Activated naive CD8-positive, alpha-beta T cell (primary cell): ENCODE data around the gene P2RY14.

ENCODE experiments used
- H3K27ac Mint-ChIP-seq: one replicate; pipeline ENCODE4 v1.8.0; 2021; ENCODE audit warnings: mixed read lengths
- H3K27me3 Mint-ChIP-seq: one replicate; pipeline ENCODE4 v1.8.0; 2021; ENCODE audit warnings: mixed read lengths
- H3K36me3 Mint-ChIP-seq: one replicate; pipeline ENCODE4 v1.8.0; 2021; ENCODE audit warnings: mixed read lengths
- H3K4me1 Mint-ChIP-seq: one replicate; pipeline ENCODE4 v1.8.0; 2021; ENCODE audit warnings: low read depth, mixed read lengths
- H3K4me3 Mint-ChIP-seq: one replicate; pipeline ENCODE4 v1.8.0; 2021; ENCODE audit warnings: mild to moderate bottlenecking, mixed read lengths
- H3K9me3 Mint-ChIP-seq: one replicate; pipeline ENCODE4 v1.8.0; 2021; ENCODE audit warnings: low read depth, mixed read lengths

P2RY14 gene

DNA sequence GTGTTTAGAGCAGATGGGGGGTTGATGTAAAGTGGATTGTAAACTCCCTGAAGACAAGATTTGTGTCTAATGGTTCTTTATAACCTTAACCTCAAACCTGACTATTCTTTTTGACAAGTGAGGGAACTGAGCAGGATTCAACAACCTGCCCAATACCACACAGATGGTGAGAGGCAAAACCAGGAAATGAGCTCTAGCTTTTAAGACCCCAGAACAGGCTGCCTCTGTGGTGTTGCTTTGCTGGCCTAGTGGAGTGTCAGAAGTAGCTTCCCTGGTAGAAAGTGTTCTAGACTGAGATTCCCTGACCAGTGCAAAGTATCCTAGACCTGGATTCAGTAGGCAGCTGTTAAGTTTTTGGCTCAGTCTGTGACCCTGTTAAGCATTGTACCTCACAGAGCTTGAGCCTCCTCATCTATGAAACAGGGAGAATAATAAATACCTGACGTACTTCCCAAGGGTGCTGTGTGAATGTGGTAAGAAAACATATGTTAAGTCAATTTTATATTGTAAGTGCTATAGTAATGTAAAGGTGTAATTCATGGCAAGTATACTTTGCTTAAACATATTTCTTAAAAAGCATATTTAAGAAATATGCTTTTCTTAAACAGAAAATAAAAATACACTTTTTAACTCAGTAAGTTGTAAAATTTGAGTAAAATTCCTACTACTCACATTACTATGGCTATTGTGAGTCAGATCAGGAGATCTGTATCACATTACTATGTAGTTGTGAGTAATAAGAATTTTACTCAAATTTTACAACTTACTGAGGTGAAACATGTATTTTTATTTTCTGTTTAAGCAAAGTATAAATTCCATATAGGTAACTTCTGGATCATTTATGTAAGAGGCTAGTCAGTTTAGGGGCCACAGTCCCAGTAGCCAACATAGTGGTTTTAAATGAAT is 29.5 kb upstream of the P2RY14 start:
- Mint-ChIP-seq H3K36me3 (peaks cover 2% of the 10 kb centered on the region), H3K9me3 (no peaks in the 10 kb centered on the region), H3K27me3 (peaks cover 7% of the 10 kb centered on the region), H3K4me1 (peaks cover 42% of the 10 kb centered on the region), H3K4me3 (peak overlapping the region; percentile 44), H3K27ac (peak overlapping the region; percentile 54)

DNA sequence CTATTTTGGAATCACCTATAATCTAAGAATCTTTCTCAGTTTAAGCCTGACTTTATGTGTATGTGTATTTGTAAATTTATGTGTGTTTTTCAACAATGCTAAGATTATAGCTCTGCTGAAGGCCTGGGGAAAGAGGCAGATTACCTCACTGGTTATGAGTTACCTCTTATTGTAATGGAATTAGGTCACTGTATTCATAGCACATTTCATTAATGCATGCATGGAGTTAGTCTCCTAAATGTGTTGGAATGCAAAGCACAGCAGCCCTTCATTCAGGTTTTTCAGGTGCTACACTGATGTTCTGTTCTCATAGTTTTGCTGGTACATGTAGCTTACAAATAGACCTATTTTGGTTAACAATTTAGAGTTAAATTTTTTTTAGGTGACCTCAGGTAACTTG is 28.8 kb upstream of the P2RY14 start:
- no peak overlapping the region for H3K4me3 Mint-ChIP-seq
- H3K27me3 Mint-ChIP-seq, result peaks cover 9% of the 10 kb centered on the region
- no peaks in the 10 kb centered on the region for H3K9me3 Mint-ChIP-seq
- H3K27ac Mint-ChIP-seq, result peak overlapping the region; percentile 87
- H3K4me1 Mint-ChIP-seq, result peaks cover 43% of the 10 kb centered on the region
- H3K36me3 Mint-ChIP-seq, result peaks cover 2% of the 10 kb centered on the region

DNA sequence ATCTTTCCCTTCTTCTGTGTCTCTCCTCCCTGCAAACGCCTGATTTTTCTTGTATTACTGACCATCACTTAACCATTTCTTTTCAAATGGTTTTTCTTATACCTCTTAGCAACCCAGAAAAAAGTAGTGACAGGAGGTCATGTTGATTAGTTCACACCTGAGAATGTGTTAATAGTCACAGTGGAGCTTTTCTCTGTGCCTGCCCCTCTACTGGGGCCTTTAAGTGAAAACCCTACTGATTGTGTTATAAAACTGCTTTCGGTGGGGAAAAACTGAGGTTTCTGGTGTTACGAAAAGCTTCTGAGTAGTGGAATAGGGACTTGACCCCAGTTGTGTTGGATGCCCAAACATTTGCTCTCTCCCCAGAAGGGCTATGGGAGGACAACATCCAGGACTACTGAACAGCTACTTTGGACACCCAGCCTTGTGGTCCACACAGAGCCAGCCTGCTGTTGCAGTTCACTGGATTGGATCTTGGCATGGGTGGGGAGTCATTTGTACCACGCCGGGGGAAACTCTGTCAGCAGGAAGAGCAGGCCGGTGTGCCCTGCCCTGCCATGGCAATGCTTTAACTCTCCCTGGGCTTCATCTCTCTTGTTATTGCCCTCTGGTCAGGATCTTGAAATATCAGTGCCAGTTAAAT is 27.9 kb upstream of the P2RY14 start:
- H3K27ac Mint-ChIP-seq, result peak overlapping the region; percentile 87
- H3K27me3 Mint-ChIP-seq, result peaks cover 9% of the 10 kb centered on the region
- H3K4me3 Mint-ChIP-seq, result peak overlapping the region; percentile 54
- H3K36me3 Mint-ChIP-seq, result peaks cover 2% of the 10 kb centered on the region
- peaks cover 51% of the 10 kb centered on the region for H3K4me1 Mint-ChIP-seq
- H3K9me3 Mint-ChIP-seq, result no peaks in the 10 kb centered on the region

DNA sequence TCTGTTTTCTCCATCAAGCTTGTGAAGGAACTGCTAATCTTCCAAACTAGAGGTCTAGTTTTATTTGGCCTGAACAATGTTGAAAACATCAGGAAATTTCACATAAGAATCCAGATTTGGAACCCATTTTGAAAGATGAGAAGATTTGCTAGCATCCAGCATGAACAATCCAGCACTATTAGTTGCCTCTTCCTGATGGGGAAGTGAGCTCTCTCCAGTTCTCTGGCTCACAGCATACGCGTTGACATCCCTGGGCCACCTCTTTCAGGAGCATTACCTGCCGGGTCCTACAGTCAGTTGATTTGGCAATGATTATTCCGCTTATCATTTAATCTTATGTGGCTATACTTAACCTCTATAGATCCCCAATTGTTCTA is 27.4 kb upstream of the P2RY14 start:
- Mint-ChIP-seq H3K27me3 (peaks cover 11% of the 10 kb centered on the region), H3K4me3 (peak overlapping the region; percentile 54), H3K4me1 (peaks cover 53% of the 10 kb centered on the region), H3K36me3 (peaks cover 2% of the 10 kb centered on the region), H3K9me3 (no peaks in the 10 kb centered on the region), H3K27ac (peak overlapping the region; percentile 87)

DNA sequence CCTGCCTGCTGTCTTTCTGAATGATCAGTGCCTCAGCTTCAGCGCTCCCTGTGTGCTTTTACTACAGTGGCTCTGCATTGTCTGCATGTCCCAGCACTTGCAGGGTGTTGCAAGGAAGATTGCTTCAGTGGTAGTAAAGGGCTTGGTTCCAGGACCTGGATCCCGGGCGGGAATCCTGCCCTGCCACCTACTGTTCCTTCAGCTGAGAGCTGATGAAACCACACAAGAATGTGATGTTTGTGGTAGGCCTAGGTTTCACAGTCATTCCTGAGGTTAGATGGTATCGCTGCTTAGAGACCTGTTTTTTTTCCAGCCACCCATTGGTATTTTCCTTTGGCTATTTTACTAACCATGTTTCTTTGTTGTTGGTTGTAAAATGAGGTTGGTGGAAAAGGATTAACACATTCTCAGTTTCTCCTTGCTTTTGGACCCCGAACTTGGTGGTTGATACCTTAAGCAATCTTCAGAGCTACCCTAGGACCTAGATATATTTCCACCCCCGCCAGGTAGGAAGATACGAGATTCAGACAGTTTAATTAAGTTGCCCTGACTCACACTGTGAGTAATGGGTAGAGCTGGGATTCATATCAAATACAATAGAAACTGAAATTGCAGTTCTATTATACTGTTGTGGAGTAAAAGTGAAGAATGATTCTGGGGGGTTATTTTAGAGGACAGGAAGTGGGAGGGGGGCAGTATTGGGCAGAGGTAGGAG is 26.9 kb upstream of the P2RY14 start:
- Mint-ChIP-seq H3K27ac (peak overlapping the region; percentile 87), H3K36me3 (peaks cover 2% of the 10 kb centered on the region), H3K4me3 (peak overlapping the region; percentile 51), H3K4me1 (peaks cover 53% of the 10 kb centered on the region), H3K9me3 (no peaks in the 10 kb centered on the region), H3K27me3 (peaks cover 13% of the 10 kb centered on the region)

DNA sequence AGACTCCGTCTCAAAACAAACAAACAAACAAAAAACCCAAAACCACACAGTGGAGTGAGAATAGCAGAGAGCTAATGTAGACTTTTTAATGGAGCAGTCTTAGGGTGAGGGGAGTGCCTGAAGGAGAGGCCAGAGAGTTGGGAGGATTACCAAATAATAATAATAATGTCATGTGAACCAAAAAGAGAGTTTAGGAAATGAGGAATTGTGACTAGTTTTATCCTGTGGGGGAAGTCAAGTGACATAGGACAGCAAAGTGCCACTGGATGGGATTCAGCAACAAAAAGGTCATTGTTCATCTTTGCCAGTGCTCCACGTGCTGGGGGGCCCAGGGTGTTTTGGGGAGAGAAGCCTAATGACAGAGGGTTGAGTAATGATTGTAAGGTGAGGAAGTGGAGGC is 25.4 kb upstream of the P2RY14 start:
- Mint-ChIP-seq H3K27ac (peak overlapping the region; percentile 75), H3K4me1 (peaks cover 53% of the 10 kb centered on the region), H3K27me3 (peaks cover 17% of the 10 kb centered on the region), H3K4me3 (no peak overlapping the region), H3K9me3 (no peaks in the 10 kb centered on the region), H3K36me3 (peaks cover 2% of the 10 kb centered on the region)

DNA sequence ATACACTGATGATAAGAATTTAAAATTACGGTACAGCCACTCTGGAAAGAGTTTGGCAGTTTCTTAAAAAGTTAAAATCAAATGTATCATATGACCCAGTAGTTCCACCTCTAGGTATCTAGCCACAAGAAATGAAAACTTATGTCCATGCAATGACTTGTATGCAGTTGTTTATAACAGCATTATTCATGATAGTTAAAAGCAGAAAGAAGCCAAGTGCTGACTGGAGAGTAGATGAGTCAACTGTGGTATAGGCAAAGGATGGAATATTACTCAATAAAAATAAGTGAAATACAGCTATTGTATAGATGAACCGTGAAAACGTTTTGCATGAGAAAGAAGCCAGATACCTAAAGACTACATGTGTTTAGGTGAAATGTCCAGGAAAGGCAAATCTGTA is 23.4 kb upstream of the P2RY14 start:
- no peaks in the 10 kb centered on the region for H3K9me3 Mint-ChIP-seq
- H3K27ac Mint-ChIP-seq, result peak overlapping the region; percentile 41
- peaks cover 42% of the 10 kb centered on the region for H3K4me1 Mint-ChIP-seq
- peaks cover 17% of the 10 kb centered on the region for H3K27me3 Mint-ChIP-seq
- H3K4me3 Mint-ChIP-seq, result no peak overlapping the region
- H3K36me3 Mint-ChIP-seq, result peaks cover 2% of the 10 kb centered on the region

DNA sequence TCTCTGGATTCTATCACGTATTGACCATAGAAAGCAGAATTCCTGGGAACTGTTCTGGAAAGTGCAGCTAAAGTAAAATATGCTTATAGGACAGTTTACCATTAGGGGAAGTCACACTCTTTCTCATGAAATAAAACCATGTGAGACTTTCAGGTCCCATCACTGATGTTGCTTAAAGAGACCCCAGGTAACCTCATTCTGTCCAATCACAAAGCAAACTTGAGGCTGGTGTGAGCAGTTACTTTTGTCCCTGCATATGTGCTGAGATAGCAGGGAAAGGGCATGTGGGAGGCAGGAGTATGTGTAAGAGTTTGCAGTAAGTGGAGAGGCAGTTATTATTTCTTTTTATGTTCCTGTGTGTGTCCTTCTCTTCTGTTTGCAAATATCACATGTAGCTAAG is 22.2 kb upstream of the P2RY14 start:
- no peaks in the 10 kb centered on the region for H3K9me3 Mint-ChIP-seq
- peaks cover 17% of the 10 kb centered on the region for H3K27me3 Mint-ChIP-seq
- H3K4me1 Mint-ChIP-seq, result peaks cover 29% of the 10 kb centered on the region
- H3K4me3 Mint-ChIP-seq, result no peak overlapping the region
- H3K27ac Mint-ChIP-seq, result no peak overlapping the region
- peaks cover 2% of the 10 kb centered on the region for H3K36me3 Mint-ChIP-seq

DNA sequence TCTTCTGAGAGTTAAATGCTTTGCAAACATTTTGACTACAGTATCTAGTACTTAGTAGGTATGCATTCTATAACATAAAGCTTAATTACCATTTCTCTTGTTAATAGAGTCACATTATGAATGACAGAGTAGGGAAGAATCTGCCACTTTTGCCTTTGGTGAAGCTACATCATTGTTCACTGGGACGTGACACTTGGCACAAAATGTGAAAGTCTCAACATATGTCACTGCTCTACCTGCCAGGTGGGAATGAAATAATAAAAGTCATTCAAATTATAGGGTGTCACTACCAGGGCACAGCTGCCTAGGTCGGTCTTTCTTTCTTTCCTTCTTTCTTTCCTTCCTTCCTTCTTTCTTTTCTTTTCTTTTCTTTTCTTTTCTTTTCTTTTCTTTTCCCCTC is 20.7 kb upstream of the P2RY14 start:
- peaks cover 17% of the 10 kb centered on the region for H3K27me3 Mint-ChIP-seq
- no peak overlapping the region for H3K4me3 Mint-ChIP-seq
- no peak overlapping the region for H3K27ac Mint-ChIP-seq
- no peaks in the 10 kb centered on the region for H3K9me3 Mint-ChIP-seq
- peaks cover 18% of the 10 kb centered on the region for H3K4me1 Mint-ChIP-seq
- H3K36me3 Mint-ChIP-seq, result peaks cover 2% of the 10 kb centered on the region

DNA sequence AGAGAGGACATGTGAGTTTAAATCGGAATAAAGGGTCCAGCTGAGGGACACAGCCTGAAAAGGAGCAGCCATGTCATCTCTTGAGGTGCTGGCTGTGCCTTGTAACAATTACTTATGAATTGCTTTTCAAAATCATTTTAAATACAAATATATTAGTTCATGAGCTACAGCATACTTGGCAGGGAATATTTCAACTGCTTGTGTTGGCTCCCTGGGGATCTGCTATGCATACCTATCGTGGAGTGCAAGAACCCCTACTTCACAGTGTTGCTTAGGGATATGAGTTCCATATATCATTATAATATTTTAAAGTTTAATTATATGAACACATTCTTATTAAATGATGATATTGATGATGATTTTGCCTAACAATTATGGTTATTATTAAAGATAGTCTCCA is 19.1 kb upstream of the P2RY14 start:
- peaks cover 10% of the 10 kb centered on the region for H3K4me1 Mint-ChIP-seq

DNA sequence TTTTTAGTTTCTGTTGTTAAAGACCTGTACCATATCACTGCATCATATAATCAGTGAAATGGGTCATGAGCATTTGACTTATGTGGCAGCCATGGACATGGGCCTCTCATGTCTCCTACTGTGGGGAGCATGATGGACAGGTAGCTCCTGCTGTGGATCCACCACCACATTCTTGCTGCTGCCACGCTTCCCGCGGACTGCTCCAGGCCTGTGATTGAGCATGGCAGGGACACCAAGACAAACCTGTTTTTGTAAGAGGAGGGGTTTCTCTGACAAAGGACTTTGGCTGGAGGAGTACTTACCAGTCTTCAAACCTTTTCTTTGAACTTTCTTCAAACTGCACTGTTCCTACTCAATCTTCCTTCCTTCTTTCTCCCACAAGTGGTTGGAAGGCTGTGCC is 17.9 kb upstream of the P2RY14 start:
- peaks cover 8% of the 10 kb centered on the region for H3K27me3 Mint-ChIP-seq
- H3K27ac Mint-ChIP-seq, result no peak overlapping the region
- H3K4me1 Mint-ChIP-seq, result peaks cover 1% of the 10 kb centered on the region

More for the DNA sequence above, 19.1 kb upstream of the P2RY14 start:
- H3K9me3 Mint-ChIP-seq, result no peaks in the 10 kb centered on the region
- peaks cover 8% of the 10 kb centered on the region for H3K27me3 Mint-ChIP-seq
- no peaks in the 10 kb centered on the region for H3K36me3 Mint-ChIP-seq
- H3K27ac Mint-ChIP-seq, result no peak overlapping the region
- no peak overlapping the region for H3K4me3 Mint-ChIP-seq

DNA sequence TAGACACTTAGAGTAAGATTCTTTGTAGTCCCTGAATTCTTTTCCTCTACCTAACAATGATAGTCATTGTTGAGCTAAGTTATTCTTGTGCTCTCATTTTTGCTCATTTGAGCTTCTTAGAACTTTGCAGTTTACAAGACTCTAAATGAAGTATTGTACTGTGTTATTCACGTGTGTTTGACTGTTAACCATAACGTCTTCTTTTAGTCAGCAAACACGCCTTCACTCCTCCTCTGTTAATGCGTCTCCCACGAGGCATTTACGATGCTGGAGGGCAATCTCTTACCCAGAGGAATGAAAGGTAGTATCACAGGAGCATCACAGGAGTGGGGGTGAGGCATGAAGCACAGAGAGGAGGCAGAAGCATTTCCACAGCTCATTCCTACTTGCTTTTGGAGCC is 14.8 kb upstream of the P2RY14 start:
- no peak overlapping the region for H3K27ac Mint-ChIP-seq
- no peaks in the 10 kb centered on the region for H3K4me1 Mint-ChIP-seq
- no peak overlapping the region for H3K4me3 Mint-ChIP-seq
- H3K9me3 Mint-ChIP-seq, result no peaks in the 10 kb centered on the region
- no peaks in the 10 kb centered on the region for H3K36me3 Mint-ChIP-seq
- no peaks in the 10 kb centered on the region for H3K27me3 Mint-ChIP-seq

More for the DNA sequence above, 17.9 kb upstream of the P2RY14 start:
- H3K4me3 Mint-ChIP-seq, result no peak overlapping the region
- no peaks in the 10 kb centered on the region for H3K9me3 Mint-ChIP-seq
- no peaks in the 10 kb centered on the region for H3K36me3 Mint-ChIP-seq

DNA sequence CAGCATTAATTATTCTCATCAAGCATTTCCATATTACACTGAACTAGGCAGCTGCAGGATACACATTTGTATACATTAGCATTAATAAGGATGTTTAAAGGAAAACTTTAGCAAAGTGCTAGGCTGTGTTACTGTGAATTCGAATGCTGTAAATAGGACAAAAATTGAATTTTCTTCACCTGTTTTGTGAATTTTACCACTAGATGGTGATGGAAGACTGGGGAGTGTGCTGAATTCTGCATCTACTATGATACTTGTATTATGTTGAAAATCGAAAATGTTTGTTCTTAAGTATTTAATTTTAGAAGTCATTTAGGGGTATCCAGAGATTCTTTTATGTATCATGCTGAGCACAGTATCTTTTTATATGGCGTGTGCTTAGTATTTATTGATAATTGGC is 12.3 kb upstream of the P2RY14 start:
- Mint-ChIP-seq H3K27me3 (no peaks in the 10 kb centered on the region), H3K27ac (no peak overlapping the region), H3K4me3 (no peak overlapping the region)

DNA sequence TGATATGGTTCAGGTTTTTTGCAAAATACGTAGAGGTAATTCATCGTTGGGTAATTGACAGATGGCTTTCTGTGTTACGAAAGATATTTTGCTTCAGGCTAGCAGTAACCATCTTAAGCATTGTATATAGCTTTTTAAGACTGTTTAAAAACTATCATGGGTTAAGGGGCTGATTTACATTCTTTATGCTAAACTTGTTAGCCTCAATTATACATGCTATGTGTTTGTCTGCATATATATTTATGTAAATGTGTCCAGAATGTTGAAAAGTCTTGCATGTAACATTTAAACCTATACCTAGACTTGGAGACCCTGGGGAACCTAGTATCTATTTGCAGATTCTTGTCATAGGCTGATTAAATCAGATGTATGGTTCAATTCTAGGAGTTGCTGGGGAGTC is 11.1 kb upstream of the P2RY14 start:
- Mint-ChIP-seq H3K36me3 (no peaks in the 10 kb centered on the region), H3K27ac (no peak overlapping the region), H3K27me3 (no peaks in the 10 kb centered on the region), H3K4me1 (no peaks in the 10 kb centered on the region), H3K4me3 (no peak overlapping the region), H3K9me3 (no peaks in the 10 kb centered on the region)

More for the DNA sequence above, 12.3 kb upstream of the P2RY14 start:
- H3K4me1 Mint-ChIP-seq, result no peaks in the 10 kb centered on the region
- H3K36me3 Mint-ChIP-seq, result no peaks in the 10 kb centered on the region
- H3K9me3 Mint-ChIP-seq, result no peaks in the 10 kb centered on the region

DNA sequence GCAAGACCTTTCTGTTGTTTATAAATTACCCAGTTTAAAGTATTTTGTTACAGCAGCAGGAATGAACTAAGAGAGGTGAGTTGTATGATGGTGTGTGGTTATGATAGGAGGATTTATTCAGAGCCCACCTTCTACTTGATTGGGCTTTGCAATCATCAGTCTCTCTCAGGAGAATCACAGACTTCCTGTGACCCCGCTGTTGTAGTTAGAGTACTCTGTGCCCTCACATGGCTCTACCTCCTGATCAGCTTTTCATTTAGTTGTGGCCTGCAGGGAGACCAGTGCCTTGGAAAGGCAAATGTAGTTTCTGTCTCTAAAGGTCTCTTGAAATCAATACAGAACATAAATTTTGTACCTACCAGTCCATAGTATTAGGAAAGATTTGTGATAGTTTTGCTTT is 7.6 kb upstream of the P2RY14 start:
- Mint-ChIP-seq H3K4me3 (no peak overlapping the region), H3K27ac (no peak overlapping the region), H3K4me1 (peaks cover 10% of the 10 kb centered on the region), H3K36me3 (no peaks in the 10 kb centered on the region), H3K9me3 (no peaks in the 10 kb centered on the region), H3K27me3 (no peaks in the 10 kb centered on the region)
